GM18505 (cell line): ENCODE measurements around the gene IPO9.

ENCODE experiments used
- ATAC-seq: cut with Tn5 transposase; IDR thresholded peaks from one replicate; pipeline ENCODE4 v1.9.1; 2021; ENCODE audit not compliant: unreplicated experiment
- POLR2A ChIP-seq: IDR thresholded peaks from 4 replicates; pipeline ENCODE4 v1.6.1; 2011; ENCODE audit warnings: borderline replicate concordance; ENCODE audit not compliant: insufficient read depth, insufficient read length; ENCODE audit errors: extremely low read depth

IPO9 gene

GRCh38 chr1:201793306-201793925 is 35.5 kb upstream of the IPO9 start:
- no peak for TF ChIP-seq POLR2A
- no peak for ATAC-seq

- no peak for ATAC-seq
These were observed 33.9 kb upstream of the IPO9 start for GRCh38 chr1:201795066-201795465.

GRCh38 chr1:201800246-201800645 is 28.7 kb upstream of the IPO9 start:
- no peak for ATAC-seq
- no peak for TF ChIP-seq POLR2A

More at GRCh38 chr1:201795066-201795465, 33.9 kb upstream of the IPO9 start:
- TF ChIP-seq POLR2A = no peak

- no peak for TF ChIP-seq POLR2A
- no peak for ATAC-seq
These were observed 22.2 kb upstream of the IPO9 start for GRCh38 chr1:201806801-201807200.

GRCh38 chr1:201807958-201808632 is 20.9 kb upstream of the IPO9 start:
- ATAC-seq = no peak
- no peak for TF ChIP-seq POLR2A

- ATAC-seq = no peak
- no peak for TF ChIP-seq POLR2A
These were observed 20.3 kb upstream of the IPO9 start for GRCh38 chr1:201808633-201808990.

GRCh38 chr1:201809876-201810275 is 19.1 kb upstream of the IPO9 start:
- no peak for ATAC-seq
- TF ChIP-seq POLR2A = no peak

- no peak for TF ChIP-seq POLR2A
- no peak for ATAC-seq
These were observed 18.3 kb upstream of the IPO9 start for GRCh38 chr1:201810466-201811216.

- TF ChIP-seq POLR2A = no peak
- no peak for ATAC-seq
These were observed 15.7 kb upstream of the IPO9 start for GRCh38 chr1:201813226-201813625.

GRCh38 chr1:201816309-201816854 is 12.6 kb upstream of the IPO9 start:
- no peak for ATAC-seq
- no peak for TF ChIP-seq POLR2A

GRCh38 chr1:201818971-201819750 is 9.8 kb upstream of the IPO9 start:
- no peak for TF ChIP-seq POLR2A
- no peak for ATAC-seq

- TF ChIP-seq POLR2A = no peak
- ATAC-seq = no peak
These were observed 8.5 kb upstream of the IPO9 start for GRCh38 chr1:201820413-201820812.

GRCh38 chr1:201825245-201825644 is 3.7 kb upstream of the IPO9 start:
- TF ChIP-seq POLR2A = no peak
- no peak for ATAC-seq
